Osteocyte (in vitro differentiated cells): Measurements from ENCODE around the gene BBS5. TPM values are rescaled to one million over a fixed set of nuclear protein-coding genes. Genes with fewer than 3 reads are reported as not detected.

ENCODE experiments used
- DNase-seq: peaks from one replicate; pipeline ENCODE4 v3.0.0; 2021; ENCODE audit warnings: mixed read lengths; ENCODE audit not compliant: unreplicated experiment; ENCODE audit errors: extremely low spot score
- H3K27ac Mint-ChIP-seq: one replicate; pipeline ENCODE4 v1.8.0; 2021; ENCODE audit warnings: mild to moderate bottlenecking, mixed read lengths; ENCODE audit not compliant: unreplicated experiment
- H3K27me3 Mint-ChIP-seq: one replicate; pipeline ENCODE4 v1.8.0; 2021; ENCODE audit warnings: mixed read lengths; ENCODE audit not compliant: unreplicated experiment
- H3K36me3 Mint-ChIP-seq: one replicate; pipeline ENCODE4 v1.8.0; 2021; ENCODE audit warnings: mixed read lengths; ENCODE audit not compliant: unreplicated experiment
- H3K4me1 Mint-ChIP-seq: one replicate; pipeline ENCODE4 v1.8.0; 2021; ENCODE audit warnings: mixed read lengths; ENCODE audit not compliant: unreplicated experiment
- H3K4me3 Mint-ChIP-seq: one replicate; pipeline ENCODE4 v1.8.0; 2021; ENCODE audit warnings: mild to moderate bottlenecking, moderate library complexity, mixed read lengths; ENCODE audit not compliant: unreplicated experiment
- H3K9me3 Mint-ChIP-seq: one replicate; pipeline ENCODE4 v1.8.0; 2021; ENCODE audit warnings: mixed read lengths; ENCODE audit not compliant: unreplicated experiment
- CTCF ChIP-seq: fragments of 200-600 bp; sonication (generic); IDR thresholded peaks from 2 replicates; pipeline ENCODE4 v1.5.0; 2021; ENCODE audit warnings: antibody characterized with exemption, mild to moderate bottlenecking, moderate library complexity
- total RNA-seq: library from RNA; stranded (reverse); gene quantifications from 2 replicates; pipeline ENCODE4 v1.2.1, GENCODE V29; 2021

BBS5 gene
- total RNA-seq, 1 donor from 2014 or later = 11.6 TPM

- Mint-ChIP-seq H3K27me3 (no peaks in the 10 kb centered on the region), H3K4me1 (no peaks in the 10 kb centered on the region)
Measured at GRCh38 chr2:169485650-169486138, 6.4 kb downstream of the BBS5 start.

GRCh38 chr2:169486487-169486886 lies 7.2 kb downstream of the BBS5 start:
- no peak for DNase-seq
- no peak for TF ChIP-seq CTCF
- H3K27me3 Mint-ChIP-seq = no peaks in the 10 kb centered on the region
- no peak overlapping the region for H3K4me3 Mint-ChIP-seq
- H3K27ac Mint-ChIP-seq = no peak overlapping the region
- no peaks in the 10 kb centered on the region for H3K4me1 Mint-ChIP-seq
- peaks cover 31% of the 10 kb centered on the region for H3K36me3 Mint-ChIP-seq
- H3K9me3 Mint-ChIP-seq = no peaks in the 10 kb centered on the region

More at GRCh38 chr2:169485650-169486138, 6.4 kb downstream of the BBS5 start:
- Mint-ChIP-seq H3K27ac (no peak overlapping the region), H3K9me3 (no peaks in the 10 kb centered on the region), H3K36me3 (peaks cover 28% of the 10 kb centered on the region), H3K4me3 (no peak overlapping the region)
- TF ChIP-seq CTCF = no peak
- no peak for DNase-seq

DNA sequence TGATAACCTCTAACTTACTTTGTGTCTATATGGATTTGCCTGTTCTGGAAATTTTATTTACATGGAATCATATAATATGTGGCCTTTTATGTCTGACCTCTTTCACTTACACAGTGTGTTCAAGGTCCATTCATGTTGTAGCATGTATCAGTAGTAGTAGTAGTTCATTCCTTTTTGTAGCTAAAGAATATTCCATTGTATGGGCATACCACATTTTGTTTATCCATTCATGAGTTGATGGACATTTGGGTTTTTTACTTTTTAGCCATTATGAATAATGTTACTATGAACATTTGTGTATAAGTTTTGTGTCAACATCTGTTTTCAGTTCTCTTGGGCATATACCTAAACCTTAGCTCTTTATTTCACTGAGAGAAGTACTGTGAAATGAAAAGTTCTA lies 11.5 kb downstream of the BBS5 start:
- H3K4me1 Mint-ChIP-seq = no peaks in the 10 kb centered on the region
- no peak overlapping the region for H3K27ac Mint-ChIP-seq
- no peaks in the 10 kb centered on the region for H3K27me3 Mint-ChIP-seq
- no peaks in the 10 kb centered on the region for H3K9me3 Mint-ChIP-seq
- no peak for DNase-seq
- H3K4me3 Mint-ChIP-seq = no peak overlapping the region
- no peak for TF ChIP-seq CTCF
- peaks cover 12% of the 10 kb centered on the region for H3K36me3 Mint-ChIP-seq

- no peak overlapping the region for H3K27ac Mint-ChIP-seq
- TF ChIP-seq CTCF = no peak
- no peak for DNase-seq
- peaks cover 11% of the 10 kb centered on the region for H3K36me3 Mint-ChIP-seq
- H3K27me3 Mint-ChIP-seq = no peaks in the 10 kb centered on the region
- no peak overlapping the region for H3K4me3 Mint-ChIP-seq
- no peaks in the 10 kb centered on the region for H3K9me3 Mint-ChIP-seq
- H3K4me1 Mint-ChIP-seq = no peaks in the 10 kb centered on the region
Measured at GRCh38 chr2:169491378-169491777, 12.1 kb downstream of the BBS5 start.

DNA sequence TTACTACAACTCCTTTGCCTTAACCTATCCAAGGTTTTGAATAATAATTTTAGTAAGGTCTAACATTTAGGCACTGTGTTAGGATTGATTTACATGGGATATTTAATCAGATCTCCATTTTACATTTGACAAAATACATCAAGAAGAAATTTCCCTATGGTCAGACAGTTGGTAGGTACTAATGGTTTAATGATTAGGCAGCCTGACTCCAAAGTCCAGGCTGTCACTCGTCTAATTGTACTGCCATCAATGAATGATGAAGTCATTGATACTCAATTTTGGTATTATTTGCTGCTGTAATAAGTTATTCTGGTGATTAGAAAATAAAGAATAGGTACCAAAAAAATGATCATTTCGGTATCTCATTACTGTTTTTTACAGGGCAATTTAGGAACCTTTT lies 14.1 kb downstream of the BBS5 start:
- Mint-ChIP-seq H3K36me3 (peaks cover 15% of the 10 kb centered on the region), H3K4me1 (no peaks in the 10 kb centered on the region), H3K27me3 (no peaks in the 10 kb centered on the region), H3K27ac (no peak overlapping the region), H3K9me3 (no peaks in the 10 kb centered on the region), H3K4me3 (no peak overlapping the region)
- DNase-seq = no peak
- no peak for TF ChIP-seq CTCF
